ENCODE results near the gene MRPL50.

The MRPL50 gene

GRCh38 chr9:101421653-101422065 lies 23.2 kb upstream of the MRPL50 start:
- in situ Hi-C loops (cut with MboI; ENCODE audit: low sequenced_read_pairs, unreplicated experiment): no loop called here
- no peak for TF ChIP-seq CTCF (IDR thresholded peaks at IDR 0.05; ENCODE audit: borderline replicate concordance, control extremely low read depth, extremely low read depth, insufficient read depth, missing control alignments)
- DNase-seq (ENCODE audit: low spot score): no peak

GRCh38 chr9:101419863-101420262 lies 21.4 kb upstream of the MRPL50 start:
- no peak for DNase-seq (ENCODE audit: low spot score)
- TF ChIP-seq CTCF (IDR thresholded peaks at IDR 0.05; ENCODE audit: borderline replicate concordance, control extremely low read depth, extremely low read depth, insufficient read depth, missing control alignments): no peak
- in situ Hi-C loops (cut with MboI; ENCODE audit: low sequenced_read_pairs, unreplicated experiment): no loop called here

GRCh38 chr9:101418518-101419430 lies 20.4 kb upstream of the MRPL50 start:
- DNase-seq (ENCODE audit: low spot score): no peak
- TF ChIP-seq CTCF (IDR thresholded peaks at IDR 0.05; ENCODE audit: borderline replicate concordance, control extremely low read depth, extremely low read depth, insufficient read depth, missing control alignments): no peak
- in situ Hi-C loops (cut with MboI; ENCODE audit: low sequenced_read_pairs, unreplicated experiment): no loop called here

GRCh38 chr9:101417977-101418376 lies 19.6 kb upstream of the MRPL50 start:
- in situ Hi-C loops (cut with MboI; ENCODE audit: low sequenced_read_pairs, unreplicated experiment): no loop called here
- no peak for TF ChIP-seq CTCF (IDR thresholded peaks at IDR 0.05; ENCODE audit: borderline replicate concordance, control extremely low read depth, extremely low read depth, insufficient read depth, missing control alignments)
- no peak for DNase-seq (ENCODE audit: low spot score)

GRCh38 chr9:101417389-101417788 lies 19.0 kb upstream of the MRPL50 start:
- no peak for TF ChIP-seq CTCF (IDR thresholded peaks at IDR 0.05; ENCODE audit: borderline replicate concordance, control extremely low read depth, extremely low read depth, insufficient read depth, missing control alignments)
- DNase-seq (ENCODE audit: low spot score): no peak
- in situ Hi-C loops (cut with MboI; ENCODE audit: low sequenced_read_pairs, unreplicated experiment): no loop called here

- no peak for DNase-seq (ENCODE audit: low spot score)
- in situ Hi-C loops (cut with MboI; ENCODE audit: low sequenced_read_pairs, unreplicated experiment): no loop called here
- TF ChIP-seq CTCF (IDR thresholded peaks at IDR 0.05; ENCODE audit: borderline replicate concordance, control extremely low read depth, extremely low read depth, insufficient read depth, missing control alignments): no peak
Measured at GRCh38 chr9:101415578-101415977, 17.2 kb upstream of the MRPL50 start.
